Lower leg skin (tissue), 4 donors: ENCODE results near the gene TUBA4B. TPM values are rescaled to one million over a fixed set of nuclear protein-coding genes. Genes with fewer than 3 reads are reported as not detected.

Experiments used
- DNase-seq, 2 donors: peaks; one replicate each; pipeline ENCODE4 v3.0.0-alpha.2; 2019; ENCODE audit warnings: low spot score in 2 of 2
- H3K4me3 ChIP-seq: fragments of 200-600 bp; sonication (generic); 2 replicates; pipeline ENCODE4 v1.5.1; 2017; ENCODE audit warnings: mild to moderate bottlenecking, low read depth; ENCODE audit not compliant: poor library complexity, severe bottlenecking
- CTCF ChIP-seq, 3 donors: fragments of 450-650 bp; IDR thresholded peaks; one replicate each; pipeline ENCODE4 v1.5.1; 2016; ENCODE audit warnings: antibody characterized with exemption in 3 of 3, mild to moderate bottlenecking in 3 of 3, moderate library complexity in 2 of 3
- POLR2A ChIP-seq, 2 donors: fragments of 450-650 bp; IDR thresholded peaks; one replicate each; pipeline ENCODE4 v1.6.1; 2016 to 2017; ENCODE audit warnings: antibody characterized with exemption in 2 of 2, mild to moderate bottlenecking in 1 of 2, moderate library complexity in 1 of 2
- WGBS, 2 donors: methylation state at CpG; one replicate each; pipeline ENCODE4 v1.1.5; 2018; 5-methylcytosine and 5-hydroxymethylcytosine counted together
- intact Hi-C: fragments of 100-400 bp; cut with DNase I; formaldehyde crosslinking; loops from one replicate; pipeline ENCODE4 v1.15.0; 2023; ENCODE audit warnings: low total_unique reads
- total RNA-seq, 4 donors: library from RNA; depleted of rRNA; stranded (reverse); fragments of >200 nt; gene quantifications; one replicate each; pipeline ENCODE4 v1.1.0, GENCODE V29; 2016

TUBA4B gene
- total RNA-seq, 4 donors from 2014 or later: not detected

GRCh38 chr2:219279916-219280516 lies 27.0 kb downstream of the TUBA4B start:
- WGBS, 2 donors: 44 to 45% methylated on average over 12 of the region's 12 CpGs
- no peak for TF ChIP-seq POLR2A (IDR thresholded peaks at IDR 0.05)
- peak overlapping the region; percentile 64 for H3K4me3 ChIP-seq
- no peak for DNase-seq
- intact Hi-C loops: no loop called here

GRCh38 chr2:219280651-219281050 lies 27.6 kb downstream of the TUBA4B start:
- no peak for DNase-seq
- WGBS, 2 donors: 74 to 86% methylated on average over 4 of the region's 4 CpGs
- intact Hi-C loops: no loop called here
- no peak overlapping the region for H3K4me3 ChIP-seq
- TF ChIP-seq POLR2A (IDR thresholded peaks at IDR 0.05): no peak
- TF ChIP-seq CTCF (IDR thresholded peaks at IDR 0.05): no peak

GRCh38 chr2:219281588-219281987 lies 28.5 kb downstream of the TUBA4B start:
- H3K4me3 ChIP-seq: no peak overlapping the region
- intact Hi-C loops: no loop called here
- TF ChIP-seq CTCF (IDR thresholded peaks at IDR 0.05): no peak
- TF ChIP-seq POLR2A (IDR thresholded peaks at IDR 0.05): no peak
- 67 to 71% methylated on average over 7 to 8 of the region's 8 CpGs for WGBS, 2 donors
- DNase-seq: no peak

GRCh38 chr2:219282375-219282774 lies 29.3 kb downstream of the TUBA4B start:
- no peak for DNase-seq
- no peak overlapping the region for H3K4me3 ChIP-seq
- TF ChIP-seq POLR2A (IDR thresholded peaks at IDR 0.05): no peak
- TF ChIP-seq CTCF (IDR thresholded peaks at IDR 0.05): no peak
- 77 to 87% methylated on average over 5 of the region's 5 CpGs for WGBS, 2 donors
- intact Hi-C loops: no loop called here

GRCh38 chr2:219282943-219283581 lies 30.0 kb downstream of the TUBA4B start:
- no peak overlapping the region for H3K4me3 ChIP-seq
- TF ChIP-seq CTCF (IDR thresholded peaks at IDR 0.05): no peak
- TF ChIP-seq POLR2A (IDR thresholded peaks at IDR 0.05): no peak
- WGBS, 2 donors: 81 to 89% methylated on average over 17 of the region's 17 CpGs
- intact Hi-C loops: no loop called here
- no peak for DNase-seq

GRCh38 chr2:219284501-219285372 lies 31.7 kb downstream of the TUBA4B start:
- intact Hi-C loops: no loop called here
- WGBS, 2 donors: 74 to 83% methylated on average over 16 of the region's 16 CpGs
- TF ChIP-seq CTCF (IDR thresholded peaks at IDR 0.05) (no peak), POLR2A (IDR thresholded peaks at IDR 0.05) (no peak)
- no peak for DNase-seq
- H3K4me3 ChIP-seq: no peak overlapping the region
